GM21528 (cell line): ENCODE measurements around the gene KIAA1210.
"Not testable (repeated sequence)": the region's sequence is repeated elsewhere in the genome, so short reads cannot be mapped to it uniquely, and the experiment has no call there.

Experiments used
- ATAC-seq: cut with Tn5 transposase; IDR thresholded peaks from one replicate; pipeline ENCODE4 v1.9.1; 2021; ENCODE audit warnings: mild to moderate bottlenecking, moderate library complexity; ENCODE audit not compliant: unreplicated experiment, low FRiP score

KIAA1210 gene

GRCh38 chrX:119041175-119041574, 86.4 kb downstream of the KIAA1210 start:
- no peak for ATAC-seq

DNA sequence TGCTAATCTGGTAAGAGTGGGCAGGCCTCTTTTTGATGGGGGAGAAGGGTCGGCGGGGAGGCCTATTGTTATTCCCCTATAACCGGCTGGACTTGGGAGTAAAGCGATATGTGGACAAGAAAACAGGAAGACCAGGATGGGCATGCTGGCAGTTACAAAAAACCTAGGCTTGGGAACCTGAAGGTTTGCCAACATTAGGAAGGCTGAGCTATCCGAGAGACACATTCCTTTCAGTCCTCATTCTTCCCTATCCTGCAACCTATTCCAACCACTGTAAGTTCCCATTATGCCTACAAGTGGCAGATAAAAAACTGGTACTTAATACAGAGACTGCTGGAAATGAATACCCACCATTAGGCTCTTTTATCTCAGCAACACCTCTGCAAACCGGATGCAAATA, 87.2 kb downstream of the KIAA1210 start:
- no peak for ATAC-seq

DNA sequence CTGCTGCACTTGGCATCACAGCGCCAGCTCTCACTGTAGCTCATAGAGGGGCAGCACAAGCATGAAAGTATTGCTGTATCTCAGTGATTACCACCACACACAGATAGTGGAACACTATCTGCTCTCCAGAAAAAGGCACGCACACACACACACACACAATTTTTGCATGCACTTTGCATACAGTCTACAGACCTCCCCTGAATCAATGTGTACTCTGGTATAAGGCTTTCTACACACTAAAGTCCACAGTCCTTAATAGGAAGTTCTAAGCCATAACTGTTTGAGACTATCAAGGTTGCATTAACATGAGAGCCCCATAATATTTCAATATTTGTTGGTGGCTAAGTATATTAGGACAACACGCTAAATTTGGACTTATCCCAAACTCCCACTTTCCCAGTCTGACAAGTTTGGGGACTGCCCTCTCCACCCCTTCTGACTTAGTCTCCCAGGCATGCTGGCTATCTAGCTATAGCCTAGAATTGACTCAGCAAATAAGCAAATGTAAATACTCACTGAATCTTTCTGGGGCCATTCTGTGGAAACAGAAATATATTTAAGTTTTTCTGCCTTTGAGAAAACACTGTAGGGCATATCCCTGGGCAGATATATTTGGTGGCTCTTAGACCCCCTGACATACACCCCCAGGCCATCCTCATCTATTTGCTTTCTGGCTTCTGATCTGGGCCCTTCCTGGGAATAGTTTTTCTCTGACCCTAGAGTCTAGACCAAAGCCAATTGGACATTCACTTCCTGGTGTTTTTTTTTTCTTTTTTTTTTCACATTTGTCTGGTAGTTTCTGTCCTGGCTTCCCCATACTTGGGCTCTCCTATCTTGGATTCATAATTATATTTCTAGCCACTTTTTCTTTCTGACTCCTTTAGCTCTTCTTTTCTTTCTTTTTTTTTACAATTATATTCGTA, 91.2 kb downstream of the KIAA1210 start:
- ATAC-seq, result no peak

- no peak for ATAC-seq
These were observed 96.6 kb downstream of the KIAA1210 start for GRCh38 chrX:119030990-119031389.

DNA sequence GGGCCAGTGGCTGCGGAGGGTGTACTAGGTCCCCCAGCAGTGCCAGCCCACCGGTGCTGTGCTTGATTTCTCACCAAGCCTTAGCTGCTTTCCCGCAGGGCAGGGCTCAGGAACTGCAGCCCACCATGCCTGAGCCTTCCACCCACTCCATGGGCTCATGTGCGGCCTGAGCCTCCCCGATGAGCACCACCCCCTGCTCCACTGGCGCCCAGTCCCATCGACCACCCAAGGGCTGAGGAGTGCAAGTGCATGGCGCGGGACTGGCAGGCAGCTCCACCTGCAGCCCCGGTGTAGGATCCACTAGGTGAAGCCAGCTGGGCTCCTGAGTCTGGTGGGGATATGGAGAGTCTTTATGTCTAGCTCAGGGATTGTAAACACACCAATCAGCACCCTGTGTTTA, 98.0 kb downstream of the KIAA1210 start:
- ATAC-seq, result not testable (repeated sequence)

- ATAC-seq, result no peak
These were observed 98.8 kb downstream of the KIAA1210 start for GRCh38 chrX:119028733-119029330.
